VCaP (cell line): ENCODE data around the gene SLC16A4.

ENCODE experiments used
- H3K27ac ChIP-seq: fragments of 450-650 bp; 2 replicates; pipeline ENCODE4 v1.5.1; 2017
- CTCF ChIP-seq: fragments of 450-650 bp; conservative IDR thresholded peaks from 2 replicates; pipeline ENCODE4 v1.5.1; 2017; ENCODE audit warnings: mild to moderate bottlenecking, moderate library complexity

The SLC16A4 gene

GRCh38 chr1:110321045-110321444, 69.8 kb downstream of the SLC16A4 start:
- no peak for TF ChIP-seq CTCF
- no peak overlapping the region for H3K27ac ChIP-seq

GRCh38 chr1:110320168-110320518, 70.7 kb downstream of the SLC16A4 start:
- no peak overlapping the region for H3K27ac ChIP-seq
- TF ChIP-seq CTCF: no peak

- no peak for TF ChIP-seq CTCF
- no peak overlapping the region for H3K27ac ChIP-seq
These were observed 71.3 kb downstream of the SLC16A4 start for GRCh38 chr1:110319332-110320167.

GRCh38 chr1:110318046-110318445, 72.8 kb downstream of the SLC16A4 start:
- no peak overlapping the region for H3K27ac ChIP-seq
- TF ChIP-seq CTCF: no peak

GRCh38 chr1:110316735-110317134, 74.1 kb downstream of the SLC16A4 start:
- no peak for TF ChIP-seq CTCF
- no peak overlapping the region for H3K27ac ChIP-seq
